DMS153 (cell line): ENCODE measurements around the gene GALNT2.
A peak's percentile ranks its signal among the peaks of the same experiment; 100 is the strongest.

Experiments
- DNase-seq: peaks from one replicate; lab custom pipeline; 2025; lab: John Stamatoyannopoulos, UW

The GALNT2 gene

GRCh38 chr1:230300322-230301301 is 233.6 kb downstream of the GALNT2 start:
- DNase-seq: peak; percentile 50

- DNase-seq: no peak
Observed at GRCh38 chr1:230301322-230301721, 234.3 kb downstream of the GALNT2 start.

- DNase-seq: peak; percentile 56
Observed at GRCh38 chr1:230301822-230302221, 234.8 kb downstream of the GALNT2 start.

DNA sequence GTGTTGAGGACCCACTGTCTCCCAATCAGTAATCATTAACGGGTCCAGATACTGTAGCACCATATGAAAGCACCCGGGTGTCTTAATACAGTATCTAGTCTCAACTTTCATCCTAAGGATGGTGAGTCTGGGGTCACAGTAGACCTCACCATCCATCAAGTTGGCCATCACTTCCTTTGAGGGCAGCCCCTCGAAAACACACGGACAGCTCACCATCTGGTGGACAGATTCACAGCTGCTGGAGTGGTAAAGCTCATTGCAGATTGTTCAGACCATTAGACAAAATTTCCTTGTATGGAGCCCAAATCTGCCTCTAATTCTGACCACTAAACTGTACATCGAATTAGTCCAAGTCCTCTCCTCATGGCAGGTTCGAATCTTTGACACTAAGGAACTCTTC is 236.0 kb downstream of the GALNT2 start:
- no peak for DNase-seq

DNA sequence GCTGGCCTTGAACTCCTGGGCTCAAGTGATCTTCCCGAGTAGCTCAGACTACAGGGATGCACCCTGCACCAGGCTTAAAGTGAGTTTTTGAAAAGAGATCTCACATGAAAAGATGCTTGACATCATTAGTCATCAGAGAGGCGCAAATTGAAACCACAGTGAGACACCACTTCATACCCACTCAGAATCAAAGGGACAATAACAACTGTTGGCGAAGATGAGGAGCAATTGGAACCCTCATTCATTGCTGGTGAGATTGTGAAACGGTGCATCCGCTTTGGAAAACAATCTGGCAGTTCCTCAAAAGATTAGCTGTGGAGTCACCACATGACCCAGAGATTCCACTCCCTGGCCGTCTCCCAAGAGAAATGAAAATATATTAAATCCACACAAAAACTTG is 236.8 kb downstream of the GALNT2 start:
- DNase-seq: peak; percentile 94

DNA sequence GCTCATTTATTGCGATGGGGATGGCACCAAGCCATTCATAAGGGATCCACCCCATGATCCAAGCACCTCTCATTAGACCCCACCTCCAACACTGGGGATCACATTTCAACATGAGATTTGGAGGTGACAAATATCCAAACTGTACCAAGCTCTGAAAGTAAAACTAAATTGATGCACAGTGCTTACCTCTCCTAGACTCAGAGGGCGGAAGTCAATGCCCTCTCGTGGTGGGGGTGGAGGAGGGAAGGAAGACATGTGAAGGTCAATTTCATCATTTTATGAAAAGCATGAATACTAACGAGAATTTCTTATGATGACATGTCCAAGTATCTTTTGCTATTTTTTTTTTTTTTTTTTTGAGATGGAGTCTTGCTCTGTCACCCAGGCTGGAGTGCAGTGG is 239.1 kb downstream of the GALNT2 start:
- no peak for DNase-seq

GRCh38 chr1:230307213-230307612 is 240.2 kb downstream of the GALNT2 start:
- no peak for DNase-seq

DNA sequence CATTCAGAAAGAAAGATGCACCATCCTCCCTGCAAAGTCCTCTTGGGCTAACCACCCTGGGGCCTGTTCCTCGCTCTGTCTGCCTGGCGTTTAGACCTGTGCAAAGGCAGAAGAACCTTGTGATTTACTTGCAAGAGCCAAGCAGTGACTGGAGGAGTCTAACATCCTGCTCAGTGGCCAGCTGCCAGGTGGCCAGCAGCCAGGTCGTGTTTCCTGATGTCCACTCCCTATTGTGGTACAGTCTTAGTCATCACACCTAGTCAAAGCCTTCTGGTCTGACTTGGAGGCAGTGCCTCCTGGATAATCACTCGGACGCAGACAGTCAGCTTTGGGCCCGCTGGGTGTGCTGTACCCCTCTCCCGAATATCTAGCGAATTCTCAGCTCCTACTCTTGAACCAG is 241.0 kb downstream of the GALNT2 start:
- DNase-seq: peak; percentile 58

DNA sequence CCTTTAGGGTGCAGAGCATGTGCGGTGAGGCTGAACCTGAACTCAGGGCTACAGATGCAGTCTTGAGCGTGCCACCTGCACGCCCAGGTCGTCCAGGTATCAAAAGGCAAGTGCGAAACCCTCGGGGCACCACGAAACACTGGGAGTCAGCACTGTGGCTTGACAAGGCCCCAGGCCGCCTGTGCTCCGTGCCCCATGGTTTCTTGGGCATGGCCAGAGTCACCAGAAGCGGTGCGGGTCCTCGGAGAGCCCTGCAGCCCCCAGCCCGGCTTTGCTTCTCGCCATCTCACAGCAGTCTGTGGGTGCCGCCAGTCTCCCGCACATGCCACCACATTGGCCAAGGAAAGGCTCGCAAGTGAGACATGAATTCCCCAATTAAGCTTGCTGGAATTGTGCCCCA is 241.8 kb downstream of the GALNT2 start:
- no peak for DNase-seq

GRCh38 chr1:230309646-230310177 is 242.7 kb downstream of the GALNT2 start:
- DNase-seq: no peak

DNA sequence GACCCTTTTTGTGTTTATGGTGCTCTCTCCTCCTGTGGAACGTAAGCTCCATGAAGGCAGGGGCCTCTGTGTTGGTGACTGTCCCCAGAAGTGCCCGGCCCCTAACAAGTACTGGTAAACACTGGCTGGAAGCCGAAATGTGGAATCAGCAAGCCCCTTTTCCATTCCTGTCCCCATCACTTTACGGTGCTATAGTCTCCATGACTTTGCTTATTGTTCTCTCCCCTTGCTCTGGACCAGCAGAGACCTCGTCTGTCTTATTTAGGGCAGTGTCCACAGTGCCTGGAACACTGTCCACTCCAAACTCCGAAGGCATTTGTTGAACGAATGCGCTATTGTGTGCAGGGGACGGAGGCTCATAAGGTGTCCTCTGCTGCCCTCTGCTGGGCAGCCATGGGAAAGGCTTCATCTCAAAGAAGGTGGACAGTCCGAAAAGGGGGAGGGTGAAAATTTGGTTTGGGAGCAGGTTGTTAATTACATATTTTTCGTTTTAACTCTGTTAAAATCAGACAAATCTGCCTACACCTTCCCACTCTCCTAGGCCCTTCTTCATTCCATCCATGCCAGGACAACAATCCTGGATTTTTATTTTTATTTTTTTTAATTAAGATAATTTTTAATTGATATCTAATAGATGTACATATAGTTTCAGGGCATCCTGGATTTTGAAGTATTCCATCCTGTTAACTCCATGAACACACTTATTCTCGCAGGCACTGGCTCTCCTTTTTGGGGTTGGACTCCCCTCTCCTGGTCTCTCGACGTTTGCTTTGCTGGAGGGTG is 243.5 kb downstream of the GALNT2 start:
- peak; percentile 59 for DNase-seq

GRCh38 chr1:230312676-230313075 is 245.6 kb downstream of the GALNT2 start:
- no peak for DNase-seq

DNA sequence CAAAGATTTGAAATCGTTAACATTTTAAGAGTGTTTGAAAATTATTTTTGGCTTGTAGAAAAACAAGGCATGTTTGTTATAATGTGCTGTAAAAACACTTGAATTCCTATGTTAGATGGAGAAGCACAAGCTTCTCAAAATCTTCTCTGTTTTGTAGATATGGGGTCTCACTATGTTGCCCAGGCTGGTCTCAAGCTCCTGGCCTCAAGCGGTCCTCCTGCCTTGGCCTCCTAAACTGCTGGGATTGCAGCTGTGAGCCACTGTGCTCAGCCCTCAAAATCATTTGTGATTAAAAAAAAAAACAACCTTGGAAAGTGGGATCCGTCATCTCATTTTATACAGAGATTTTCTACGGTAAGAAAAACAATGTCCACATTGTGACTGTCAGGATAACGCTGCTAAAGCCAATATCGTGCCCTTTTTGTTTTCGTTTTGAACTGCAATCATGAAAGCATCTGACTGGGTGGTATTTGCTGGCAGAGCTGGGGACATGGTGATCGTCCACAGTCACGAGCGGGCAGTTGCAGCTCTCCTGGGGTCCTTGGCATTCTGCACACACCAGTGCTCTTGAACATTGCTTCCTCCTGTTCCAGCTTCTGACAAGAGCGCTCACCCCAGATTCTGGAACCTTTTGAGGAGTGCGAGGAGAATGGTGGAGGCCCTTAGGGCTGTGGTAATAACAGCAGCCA is 246.6 kb downstream of the GALNT2 start:
- DNase-seq: no peak

- DNase-seq: no peak
Observed at GRCh38 chr1:230314142-230314470, 247.1 kb downstream of the GALNT2 start.

- no peak for DNase-seq
Observed at GRCh38 chr1:230315099-230315498, 248.1 kb downstream of the GALNT2 start.

- DNase-seq: no peak
Observed at GRCh38 chr1:230316864-230317745, 250.1 kb downstream of the GALNT2 start.

- DNase-seq: no peak
Observed at GRCh38 chr1:230317823-230318819, 251.1 kb downstream of the GALNT2 start.

DNA sequence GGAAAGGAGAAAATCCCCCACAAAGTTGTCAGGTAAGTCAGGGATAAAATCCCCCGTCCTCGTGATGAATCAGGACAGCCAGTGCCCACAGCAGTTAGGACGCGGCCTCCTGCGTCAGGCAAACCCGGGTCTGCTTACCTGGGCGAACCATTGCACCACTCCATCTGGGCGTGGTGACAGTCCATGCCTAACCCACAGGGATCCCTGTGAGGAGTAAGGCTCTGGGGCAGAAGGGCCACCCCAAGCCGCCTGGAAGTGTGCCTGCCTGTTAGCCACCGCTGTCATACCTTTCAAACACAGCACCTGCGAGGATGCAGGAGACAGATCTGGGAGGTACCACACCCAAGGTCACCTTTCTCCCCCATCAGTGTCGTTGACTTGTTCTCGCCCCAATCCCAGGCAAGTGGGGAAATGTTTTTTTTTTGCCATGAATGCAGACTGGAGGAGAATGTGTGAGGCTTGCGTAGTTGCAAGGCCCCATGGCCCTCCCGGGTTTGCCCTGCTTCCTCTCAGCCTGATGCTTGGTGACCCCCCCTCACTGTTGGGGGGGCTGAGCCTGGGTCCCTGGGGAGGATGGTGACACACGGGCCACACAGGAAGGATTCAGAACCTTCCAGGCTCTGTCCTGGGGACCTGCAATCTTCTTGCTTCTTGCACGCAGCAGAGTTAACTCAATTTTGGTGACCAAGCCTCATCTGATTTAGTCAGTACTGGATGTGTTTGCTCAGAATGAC is 252.1 kb downstream of the GALNT2 start:
- DNase-seq: no peak

DNA sequence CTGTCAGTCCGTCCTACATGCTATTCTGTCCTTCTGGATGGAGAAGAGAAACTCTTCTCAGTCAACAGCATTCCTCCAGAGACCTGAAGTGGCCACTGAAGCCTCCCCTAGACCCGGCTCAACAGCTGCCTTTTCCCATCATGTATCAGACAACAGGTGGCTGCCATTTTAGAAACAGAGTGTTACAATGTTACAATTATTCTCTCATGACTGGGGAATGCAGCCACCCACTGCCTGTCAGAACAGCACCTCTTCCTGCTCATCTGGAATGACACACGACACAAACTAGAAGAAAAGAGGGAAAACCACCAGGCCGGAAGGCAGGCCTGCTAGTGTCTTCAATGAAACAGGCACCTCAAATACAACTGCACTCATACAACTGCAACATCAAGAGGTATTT is 253.8 kb downstream of the GALNT2 start:
- DNase-seq: no peak
